Skin epidermis (tissue), 12 donors: ENCODE results near the gene TBX2.

Experiments used
- H3K27ac ChIP-seq, 21 experiments: fragments of 200-600 bp; sonication (generic) in 11 of 21; one replicate each; pipeline ENCODE4 v1.5.0; 2020; ENCODE audit warnings: mild to moderate bottlenecking in 3 of 21, inconsistent platforms in 2 of 21, moderate library complexity in 2 of 21
- H3K4me3 ChIP-seq, 7 experiments: fragments of 200-600 bp; sonication (generic) in 2 of 7; one replicate each; pipeline ENCODE4 v1.5.0; 2020; ENCODE audit warnings: inconsistent platforms in 2 of 7, mild to moderate bottlenecking in 2 of 7, moderate library complexity in 1 of 7

Gene TBX2

GRCh38 chr17:61397086-61397842, 2.4 kb upstream of the TBX2 start:
- Histone ChIP-seq H3K4me3 (peak overlapping the region; percentile 11 to 54 (median 25)), H3K27ac (peak overlapping the region in 13 of 21 experiments; percentile 1 to 79 (median 55))

GRCh38 chr17:61398721-61399130, 917 bp upstream of the TBX2 start:
- peak overlapping the region in 20 of 21 experiments; percentile 28 to 80 (median 61) for H3K27ac ChIP-seq
- peak overlapping the region; percentile 28 to 54 (median 43) for H3K4me3 ChIP-seq

GRCh38 chr17:61400066-61400716, 548 bp downstream of the TBX2 start:
- Histone ChIP-seq H3K27ac (peak overlapping the region in 17 of 21 experiments; percentile 1 to 73 (median 42)), H3K4me3 (peak overlapping the region; percentile 29 to 54 (median 43))

- Histone ChIP-seq H3K4me3 (peak overlapping the region; percentile 29 to 54 (median 34)), H3K27ac (peak overlapping the region in 17 of 21 experiments; percentile 1 to 73 (median 42))
These were observed 1.2 kb downstream of the TBX2 start for GRCh38 chr17:61400717-61401388.

GRCh38 chr17:61401389-61402072, 1.9 kb downstream of the TBX2 start:
- H3K27ac ChIP-seq: peak overlapping the region in 8 of 21 experiments; percentile 37 to 73 (median 56)
- peak overlapping the region in 5 of 7 experiments; percentile 29 to 54 (median 34) for H3K4me3 ChIP-seq

GRCh38 chr17:61402073-61402541, 2.5 kb downstream of the TBX2 start:
- H3K4me3 ChIP-seq: peak overlapping the region in 2 of 7 experiments; percentile 34 to 54

GRCh38 chr17:61402978-61403800, 3.5 kb downstream of the TBX2 start:
- H3K27ac ChIP-seq: peak overlapping the region in 5 of 21 experiments; percentile 16 to 53 (median 21)

More at GRCh38 chr17:61402073-61402541, 2.5 kb downstream of the TBX2 start:
- H3K27ac ChIP-seq: peak overlapping the region in 3 of 21 experiments; percentile 39 to 57 (median 52)

GRCh38 chr17:61403801-61404662, 4.4 kb downstream of the TBX2 start:
- peak overlapping the region in 6 of 7 experiments; percentile 3 to 18 (median 12) for H3K4me3 ChIP-seq
- H3K27ac ChIP-seq: peak overlapping the region in 7 of 21 experiments; percentile 6 to 56 (median 19)

More at GRCh38 chr17:61402978-61403800, 3.5 kb downstream of the TBX2 start:
- H3K4me3 ChIP-seq: peak overlapping the region in 4 of 7 experiments; percentile 0 to 16 (median 8)

- peak overlapping the region in 6 of 7 experiments; percentile 3 to 18 (median 11) for H3K4me3 ChIP-seq
- peak overlapping the region in 5 of 21 experiments; percentile 6 to 56 (median 20) for H3K27ac ChIP-seq
These were observed 4.9 kb downstream of the TBX2 start for GRCh38 chr17:61404663-61404912.

GRCh38 chr17:61404913-61405685, 5.5 kb downstream of the TBX2 start:
- H3K27ac ChIP-seq: peak overlapping the region in 9 of 21 experiments; percentile 1 to 56 (median 20)
- peak overlapping the region in 6 of 7 experiments; percentile 1 to 18 (median 8) for H3K4me3 ChIP-seq

GRCh38 chr17:61405686-61406536, 6.3 kb downstream of the TBX2 start:
- Histone ChIP-seq H3K4me3 (peak overlapping the region in 1 of 7 experiments; percentile 1), H3K27ac (peak overlapping the region in 8 of 21 experiments; percentile 1 to 56 (median 23))

GRCh38 chr17:61406537-61406845, 6.8 kb downstream of the TBX2 start:
- Histone ChIP-seq H3K27ac (peak overlapping the region in 1 of 21 experiments; percentile 56), H3K4me3 (no peak overlapping the region)

GRCh38 chr17:61406971-61407911, 7.6 kb downstream of the TBX2 start:
- peak overlapping the region in 1 of 21 experiments; percentile 63 for H3K27ac ChIP-seq
- H3K4me3 ChIP-seq: no peak overlapping the region

- H3K27ac ChIP-seq: peak overlapping the region in 6 of 21 experiments; percentile 13 to 63 (median 38)
- peak overlapping the region in 2 of 7 experiments; percentile 43 to 47 for H3K4me3 ChIP-seq
These were observed 8.8 kb downstream of the TBX2 start for GRCh38 chr17:61408151-61409041.
